ENCODE results near the gene C18orf32. TPM values are rescaled to one million over a fixed set of nuclear protein-coding genes. Genes with fewer than 3 reads are reported as not detected.

C18orf32 gene
- total and polyA plus RNA-seq, 2 of the 13 experiments (the other 11 are each of a cell fraction or from before 2014, with no cell fraction given): 17.6 to 20.6 TPM

DNA sequence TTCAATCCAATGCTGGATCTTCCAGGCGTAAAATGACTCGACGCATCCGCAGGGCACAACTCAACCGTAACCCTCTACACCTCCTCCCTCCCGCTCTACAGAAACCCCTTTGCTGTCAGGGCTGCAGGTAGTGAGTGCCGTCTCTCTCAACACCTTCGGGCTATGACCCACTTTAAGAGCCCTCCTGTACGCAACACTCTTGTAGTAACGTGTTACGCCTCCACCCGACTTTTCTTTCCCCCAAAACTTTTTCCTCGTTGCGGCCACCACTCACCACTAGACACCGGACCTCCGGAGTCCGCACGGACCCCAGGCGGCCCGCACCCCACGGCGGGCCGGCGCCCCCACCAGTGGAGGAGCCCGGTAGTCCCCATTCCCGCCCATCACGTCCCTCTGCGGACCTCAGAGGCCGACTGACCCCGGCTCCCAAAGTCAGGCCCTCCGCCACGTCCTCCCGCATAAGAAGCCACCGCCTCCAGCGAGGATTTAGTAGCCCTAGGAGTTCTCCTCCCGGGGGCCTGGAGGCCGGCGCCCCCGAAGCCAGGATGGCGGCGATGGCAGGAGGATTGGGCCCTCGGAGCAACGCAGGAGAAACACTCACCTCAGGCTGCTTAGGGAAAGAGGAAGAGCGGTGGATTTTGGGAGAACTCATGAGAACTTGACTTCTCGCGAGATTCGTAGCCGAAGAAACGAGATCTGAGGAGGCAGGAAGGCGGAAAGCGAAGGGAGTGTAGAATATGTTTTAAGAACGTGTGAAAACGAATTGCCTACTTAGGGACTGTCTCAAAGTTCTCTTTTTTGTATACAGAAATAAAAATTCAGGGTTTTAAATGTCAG lies 5.0 kb upstream of the C18orf32 start, which contains the start of gene RPL17 (continued):
- TF ChIP-seq NFAT5 (CRISPR knock-in tag; IDR thresholded peaks at IDR 0.05) (no peak), ZNF207 (IDR thresholded peaks at IDR 0.05; ENCODE audit: borderline replicate concordance) (no peak), CCAR2 (optimal IDR thresholded peaks at IDR 0.05; ENCODE audit: low read depth, low read length) (no peak), ZUFSP (CRISPR knock-in tag; IDR thresholded peaks at IDR 0.05; ENCODE audit: borderline replicate concordance) (no peak), SAP130 (CRISPR knock-in tag; IDR thresholded peaks at IDR 0.05; ENCODE audit: low read depth) (peak; percentile 88), ZSCAN29 (CRISPR knock-in tag; conservative IDR thresholded peaks at IDR 0.05) (no peak), ZNF678 (CRISPR knock-in tag; IDR thresholded peaks at IDR 0.05) (no peak), HMG20A (CRISPR knock-in tag; IDR thresholded peaks at IDR 0.05; ENCODE audit: borderline replicate concordance) (no peak; the same call in 1 of the 2 replicates), ZNF792 (CRISPR knock-in tag; IDR thresholded peaks at IDR 0.05) (0 out of 2 replicates have a peak, but pooled peaks have one; percentile 58), NR0B2 (CRISPR knock-in tag; IDR thresholded peaks at IDR 0.05) (peak; percentile 44; the same call in 1 of the 2 replicates), GATA4 (IDR thresholded peaks at IDR 0.05; ENCODE audit: borderline replicate concordance, low read depth) (0 out of 2 replicates have a peak, but pooled peaks have one; percentile 63), RARA (CRISPR knock-in tag; IDR thresholded peaks at IDR 0.05) (peak; percentile 38), MXD1 (CRISPR knock-in tag; IDR thresholded peaks at IDR 0.05) (peak; percentile 86; the same call in 1 of the 2 replicates), ZNF780A (CRISPR knock-in tag; IDR thresholded peaks at IDR 0.05) (no peak), ZNF326 (CRISPR knock-in tag; IDR thresholded peaks at IDR 0.05; ENCODE audit: borderline replicate concordance) (no peak), RXRB (CRISPR knock-in tag; IDR thresholded peaks at IDR 0.05; ENCODE audit: borderline replicate concordance) (peak; percentile 35; the same call in 1 of the 2 replicates), KDM5A (IDR thresholded peaks at IDR 0.05; ENCODE audit: borderline replicate concordance, low read length) (peak; percentile 85; the same call in 1 of the 2 replicates)
- TF ChIP-seq, protein P1, sequence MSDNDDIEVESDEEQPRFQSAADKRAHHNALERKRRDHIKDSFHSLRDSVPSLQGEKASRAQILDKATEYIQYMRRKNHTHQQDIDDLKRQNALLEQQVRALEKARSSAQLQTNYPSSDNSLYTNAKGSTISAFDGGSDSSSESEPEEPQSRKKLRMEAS (IDR thresholded peaks at IDR 0.05): peak; percentile 76
- TF ChIP-seq, protein P2, sequence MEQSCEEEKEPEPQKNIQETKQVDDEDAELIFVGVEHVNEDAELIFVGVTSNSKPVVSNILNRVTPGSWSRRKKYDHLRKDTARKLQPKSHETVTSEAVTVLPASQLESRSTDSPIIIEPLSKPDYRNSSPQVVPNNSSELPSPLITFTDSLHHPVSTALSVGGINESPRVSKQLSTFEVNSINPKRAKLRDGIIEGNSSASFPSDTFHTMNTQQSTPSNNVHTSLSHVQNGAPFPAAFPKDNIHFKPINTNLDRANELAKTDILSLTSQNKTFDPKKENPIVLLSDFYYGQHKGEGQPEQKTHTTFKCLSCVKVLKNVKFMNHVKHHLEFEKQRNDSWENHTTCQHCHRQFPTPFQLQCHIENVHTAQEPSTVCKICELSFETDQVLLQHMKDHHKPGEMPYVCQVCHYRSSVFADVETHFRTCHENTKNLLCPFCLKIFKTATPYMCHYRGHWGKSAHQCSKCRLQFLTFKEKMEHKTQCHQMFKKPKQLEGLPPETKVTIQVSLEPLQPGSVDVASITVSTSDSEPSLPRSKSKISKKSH (CRISPR knock-in tag; IDR thresholded peaks at IDR 0.05; ENCODE audit: borderline replicate concordance): no peak

Data from HepG2 (cell line).